Lower leg skin (tissue), 3 donors: ENCODE measurements around the gene DEFB110.

Experiments
- CTCF ChIP-seq, 3 donors: fragments of 450-650 bp; IDR thresholded peaks; one replicate each; pipeline ENCODE4 v1.5.1; 2016; ENCODE audit warnings: antibody characterized with exemption in 3 of 3, mild to moderate bottlenecking in 3 of 3, moderate library complexity in 2 of 3
- POLR2A ChIP-seq, 2 donors: fragments of 450-650 bp; IDR thresholded peaks; one replicate each; pipeline ENCODE4 v1.6.1; 2016 to 2017; ENCODE audit warnings: antibody characterized with exemption in 2 of 2, mild to moderate bottlenecking in 1 of 2, moderate library complexity in 1 of 2

- no peak for TF ChIP-seq CTCF (IDR thresholded peaks at IDR 0.05)
- no peak for TF ChIP-seq POLR2A (IDR thresholded peaks at IDR 0.05)
Observed at GRCh38 chr6:49980898-49981297, 40.9 kb downstream of the DEFB110 start.
